ENCODE results near the gene HYAL3. TPM values are rescaled to one million over a fixed set of nuclear protein-coding genes. Genes with fewer than 3 reads are reported as not detected.
A peak's percentile ranks its signal among the peaks of the same experiment; 100 is the strongest.

Gene HYAL3
- total and polyA plus RNA-seq, 10 of the 15 experiments (the other 5 are each of a cell fraction or from before 2014, with no cell fraction given): 0.37 to 4.2 (median 2.8) TPM

DNA sequence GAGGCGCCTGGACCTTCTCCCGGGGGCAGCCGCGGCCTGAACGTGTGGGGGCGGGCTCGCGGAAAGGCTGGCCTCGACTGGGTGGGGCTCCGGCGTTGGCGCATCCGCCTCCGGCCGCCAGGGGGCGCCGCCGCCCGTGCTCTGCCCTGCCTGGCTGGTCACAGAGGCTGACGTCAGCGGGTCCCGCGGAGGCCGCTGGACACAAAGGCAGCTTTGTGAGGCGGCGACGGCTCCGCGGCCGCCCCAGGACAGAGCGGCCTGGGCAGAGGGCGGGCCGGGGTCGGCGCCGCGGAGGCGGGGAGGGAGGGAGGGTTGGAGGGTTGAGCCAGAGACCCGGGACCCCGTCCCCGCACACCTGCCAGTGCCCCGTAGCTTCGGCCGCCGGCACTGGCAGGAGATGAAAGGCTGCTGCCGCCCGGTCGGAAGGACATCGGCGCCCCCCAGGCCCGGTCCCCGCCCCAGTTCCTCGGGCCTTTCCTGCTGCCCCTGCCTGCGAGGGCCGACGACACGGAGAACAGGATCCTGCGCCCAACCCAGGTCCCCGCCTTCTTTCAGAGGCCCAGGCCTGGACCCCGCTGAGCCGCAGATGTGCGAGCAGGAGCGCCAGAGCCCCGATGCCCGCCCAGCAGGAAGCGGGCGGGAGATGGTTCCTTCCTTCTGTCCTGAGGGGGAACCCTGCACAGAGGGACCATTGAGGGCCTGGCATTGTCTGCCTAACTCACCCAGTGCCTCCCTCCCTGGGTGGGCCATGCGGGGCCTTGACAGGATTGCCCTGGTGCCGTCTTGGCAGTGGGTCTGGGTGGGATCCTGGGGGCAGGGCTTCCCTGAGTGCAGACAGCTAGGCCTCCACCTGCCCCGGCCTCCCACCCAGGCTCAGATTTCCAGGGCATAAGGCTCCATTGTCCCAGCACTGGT, 38.9 kb downstream of the HYAL3 start (continued):
- TF ChIP-seq, protein P1, sequence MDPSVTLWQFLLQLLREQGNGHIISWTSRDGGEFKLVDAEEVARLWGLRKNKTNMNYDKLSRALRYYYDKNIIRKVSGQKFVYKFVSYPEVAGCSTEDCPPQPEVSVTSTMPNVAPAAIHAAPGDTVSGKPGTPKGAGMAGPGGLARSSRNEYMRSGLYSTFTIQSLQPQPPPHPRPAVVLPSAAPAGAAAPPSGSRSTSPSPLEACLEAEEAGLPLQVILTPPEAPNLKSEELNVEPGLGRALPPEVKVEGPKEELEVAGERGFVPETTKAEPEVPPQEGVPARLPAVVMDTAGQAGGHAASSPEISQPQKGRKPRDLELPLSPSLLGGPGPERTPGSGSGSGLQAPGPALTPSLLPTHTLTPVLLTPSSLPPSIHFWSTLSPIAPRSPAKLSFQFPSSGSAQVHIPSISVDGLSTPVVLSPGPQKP (IDR thresholded peaks at IDR 0.05; ENCODE audit: low read depth, low read length): 0 out of 2 replicates have a peak, but pooled peaks have one; percentile 17
- 0 out of 2 replicates have a peak, but pooled peaks have one; percentile 23 for TF ChIP-seq MTA3 (IDR thresholded peaks at IDR 0.05; ENCODE audit: borderline replicate concordance, low read length)
- no peak for TF ChIP-seq ETV6 (conservative IDR thresholded peaks at IDR 0.05 in 1 of 2, IDR thresholded peaks at IDR 0.05 in 1 of 2; ENCODE audit: borderline replicate concordance in 1 of 2, low read depth in 1 of 2)
- peak; percentile 37 for TF ChIP-seq DPF2 (IDR thresholded peaks at IDR 0.05)
- peak; percentile 65 for TF ChIP-seq JUND (IDR thresholded peaks at IDR 0.05; ENCODE audit: low read depth, low read length)
- TF ChIP-seq LARP7 (IDR thresholded peaks at IDR 0.05): peak; percentile 65; the same call in 1 of the 2 replicates
- TF ChIP-seq BACH1 (IDR thresholded peaks at IDR 0.05; ENCODE audit: borderline replicate concordance): peak; percentile 79
- TF ChIP-seq SMC3 (IDR thresholded peaks at IDR 0.05; ENCODE audit: borderline replicate concordance, low read length): peak; percentile 53; the same call in 1 of the 2 replicates
- TF ChIP-seq RAD21 (IDR thresholded peaks at IDR 0.05; ENCODE audit: insufficient read depth, low read depth, low read length): peak; percentile 56; the same call in 1 of the 2 replicates
- no peak for TF ChIP-seq BRCA1 (IDR thresholded peaks at IDR 0.05; ENCODE audit: low read depth, low read length)
- TF ChIP-seq, protein P2, sequence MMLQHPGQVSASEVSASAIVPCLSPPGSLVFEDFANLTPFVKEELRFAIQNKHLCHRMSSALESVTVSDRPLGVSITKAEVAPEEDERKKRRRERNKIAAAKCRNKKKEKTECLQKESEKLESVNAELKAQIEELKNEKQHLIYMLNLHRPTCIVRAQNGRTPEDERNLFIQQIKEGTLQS (IDR thresholded peaks at IDR 0.05; ENCODE audit: borderline replicate concordance, extremely low read depth, low read depth, low read length): no peak
- TF ChIP-seq CBFB (IDR thresholded peaks at IDR 0.05; ENCODE audit: low read depth): peak; percentile 11; the same call in 1 of the 2 replicates
- TF ChIP-seq CHD1 (IDR thresholded peaks at IDR 0.05; ENCODE audit: low read depth, low read length): no peak
- TF ChIP-seq, protein P3, sequence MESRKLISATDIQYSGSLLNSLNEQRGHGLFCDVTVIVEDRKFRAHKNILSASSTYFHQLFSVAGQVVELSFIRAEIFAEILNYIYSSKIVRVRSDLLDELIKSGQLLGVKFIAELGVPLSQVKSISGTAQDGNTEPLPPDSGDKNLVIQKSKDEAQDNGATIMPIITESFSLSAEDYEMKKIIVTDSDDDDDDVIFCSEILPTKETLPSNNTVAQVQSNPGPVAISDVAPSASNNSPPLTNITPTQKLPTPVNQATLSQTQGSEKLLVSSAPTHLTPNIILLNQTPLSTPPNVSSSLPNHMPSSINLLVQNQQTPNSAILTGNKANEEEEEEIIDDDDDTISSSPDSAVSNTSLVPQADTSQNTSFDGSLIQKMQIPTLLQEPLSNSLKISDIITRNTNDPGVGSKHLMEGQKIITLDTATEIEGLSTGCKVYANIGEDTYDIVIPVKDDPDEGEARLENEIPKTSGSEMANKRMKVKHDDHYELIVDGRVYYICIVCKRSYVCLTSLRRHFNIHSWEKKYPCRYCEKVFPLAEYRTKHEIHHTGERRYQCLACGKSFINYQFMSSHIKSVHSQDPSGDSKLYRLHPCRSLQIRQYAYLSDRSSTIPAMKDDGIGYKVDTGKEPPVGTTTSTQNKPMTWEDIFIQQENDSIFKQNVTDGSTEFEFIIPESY (IDR thresholded peaks at IDR 0.05): no peak
- peak; percentile 95 for TF ChIP-seq PAX5 (IDR thresholded peaks at IDR 0.05; ENCODE audit: borderline replicate concordance, low read depth, low read length)
- no peak for TF ChIP-seq KDM1A (IDR thresholded peaks at IDR 0.05; ENCODE audit: borderline replicate concordance)
- no peak for TF ChIP-seq TCF7 (IDR thresholded peaks at IDR 0.05; ENCODE audit: borderline replicate concordance)
- no peak for TF ChIP-seq TAF1 (IDR thresholded peaks at IDR 0.05; ENCODE audit: borderline replicate concordance, low read depth, low read length)
- TF ChIP-seq EGR1 (IDR thresholded peaks at IDR 0.05; ENCODE audit: borderline replicate concordance in 1 of 2, low read depth in 2 of 2, low read length in 2 of 2): peak in 1 of 2 experiments; percentile 81; a peak in 1 of 3 replicates
- TF ChIP-seq, protein P4, sequence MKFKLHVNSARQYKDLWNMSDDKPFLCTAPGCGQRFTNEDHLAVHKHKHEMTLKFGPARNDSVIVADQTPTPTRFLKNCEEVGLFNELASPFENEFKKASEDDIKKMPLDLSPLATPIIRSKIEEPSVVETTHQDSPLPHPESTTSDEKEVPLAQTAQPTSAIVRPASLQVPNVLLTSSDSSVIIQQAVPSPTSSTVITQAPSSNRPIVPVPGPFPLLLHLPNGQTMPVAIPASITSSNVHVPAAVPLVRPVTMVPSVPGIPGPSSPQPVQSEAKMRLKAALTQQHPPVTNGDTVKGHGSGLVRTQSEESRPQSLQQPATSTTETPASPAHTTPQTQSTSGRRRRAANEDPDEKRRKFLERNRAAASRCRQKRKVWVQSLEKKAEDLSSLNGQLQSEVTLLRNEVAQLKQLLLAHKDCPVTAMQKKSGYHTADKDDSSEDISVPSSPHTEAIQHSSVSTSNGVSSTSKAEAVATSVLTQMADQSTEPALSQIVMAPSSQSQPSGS (IDR thresholded peaks at IDR 0.05; ENCODE audit: low read length): peak; percentile 93
- no peak for TF ChIP-seq CBX3 (IDR thresholded peaks at IDR 0.05; ENCODE audit: borderline replicate concordance, low read depth)
- TF ChIP-seq, protein P5, sequence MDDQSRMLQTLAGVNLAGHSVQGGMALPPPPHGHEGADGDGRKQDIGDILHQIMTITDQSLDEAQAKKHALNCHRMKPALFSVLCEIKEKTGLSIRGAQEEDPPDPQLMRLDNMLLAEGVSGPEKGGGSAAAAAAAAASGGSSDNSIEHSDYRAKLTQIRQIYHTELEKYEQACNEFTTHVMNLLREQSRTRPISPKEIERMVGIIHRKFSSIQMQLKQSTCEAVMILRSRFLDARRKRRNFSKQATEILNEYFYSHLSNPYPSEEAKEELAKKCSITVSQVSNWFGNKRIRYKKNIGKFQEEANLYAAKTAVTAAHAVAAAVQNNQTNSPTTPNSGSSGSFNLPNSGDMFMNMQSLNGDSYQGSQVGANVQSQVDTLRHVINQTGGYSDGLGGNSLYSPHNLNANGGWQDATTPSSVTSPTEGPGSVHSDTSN (IDR thresholded peaks at IDR 0.05; ENCODE audit: insufficient replicate concordance, low read depth, low read length): no peak
- peak; percentile 65; the same call in 1 of the 2 replicates for TF ChIP-seq GATAD2B (conservative IDR thresholded peaks at IDR 0.05; ENCODE audit: low read depth)

Data from GM12878 (cell line).